WTC11 (cell line): ENCODE results near the gene FMO5. TPM values are rescaled to one million over a fixed set of nuclear protein-coding genes. Genes with fewer than 3 reads are reported as not detected.

ENCODE experiments used
- ATAC-seq: fragments of 200-7000 bp; cut with Tn5 transposase; 2 replicates; pipeline ENCODE4 v1.10.0; 2021; ENCODE audit warnings: mild to moderate bottlenecking, moderate library complexity
- CTCF ChIA-PET: fragments of 300-600 bp; sonication (Branson Sonifier 250); formaldehyde crosslinking; loops from one replicate; lab custom pipeline; 2021; ENCODE audit warnings: antibody characterized with exemption; lab: Charles Lee
- POLR2A ChIA-PET: fragments of 350-600 bp; sonication (Branson Sonifier 250); formaldehyde crosslinking; loops from one replicate; lab custom pipeline; 2021; ENCODE audit warnings: antibody characterized with exemption; lab: Charles Lee
- DNase-seq: peaks from one replicate; pipeline ENCODE4 v3.0.0; 2021; ENCODE audit warnings: low spot score
- H3K27ac Mint-ChIP-seq: 2 replicates; pipeline ENCODE4 v1.8.0; 2021; ENCODE audit warnings: mixed read lengths
- H3K27me3 Mint-ChIP-seq: 2 replicates; pipeline ENCODE4 v1.8.0; 2021; ENCODE audit warnings: low read depth, mild to moderate bottlenecking, moderate library complexity, mixed read lengths
- H3K36me3 Mint-ChIP-seq: 2 replicates; pipeline ENCODE4 v1.8.0; 2021; ENCODE audit warnings: mixed read lengths
- H3K4me1 Mint-ChIP-seq: 2 replicates; pipeline ENCODE4 v1.8.0; 2022; ENCODE audit warnings: mixed read lengths
- H3K4me3 Mint-ChIP-seq: 2 replicates; pipeline ENCODE4 v1.8.0; 2021; ENCODE audit warnings: mild to moderate bottlenecking, moderate library complexity, mixed read lengths
- H3K9me3 Mint-ChIP-seq: 2 replicates; pipeline ENCODE4 v1.8.0; 2021; ENCODE audit warnings: mixed read lengths
- CTCF ChIP-seq: fragments of 200-600 bp; IDR thresholded peaks from 2 replicates; pipeline ENCODE4 v1.8.0; 2022; ENCODE audit warnings: antibody characterized with exemption
- ELF4 ChIP-seq: sonication (generic); formaldehyde crosslinking; IDR thresholded peaks from 2 replicates; pipeline ENCODE4 v1.8.1; 2022; ENCODE audit warnings: low read depth, mild to moderate bottlenecking, moderate library complexity, missing genetic modification reagents
- GTF2I ChIP-seq: fragments of 250-450 bp; sonication (Bioruptor Pico); conservative IDR thresholded peaks from 2 replicates; pipeline ENCODE4 v1.4.0; 2021; ENCODE audit warnings: mild to moderate bottlenecking
- KAT7 ChIP-seq: sonication (generic); formaldehyde crosslinking; IDR thresholded peaks from 2 replicates; pipeline ENCODE4 v1.8.1; 2023; ENCODE audit warnings: missing genetic modification reagents, mild to moderate bottlenecking, borderline replicate concordance
- MLX ChIP-seq: sonication (generic); formaldehyde crosslinking; IDR thresholded peaks from 2 replicates; pipeline ENCODE4 v1.8.1; 2023; ENCODE audit warnings: mild to moderate bottlenecking, missing genetic modification reagents, moderate library complexity
- USF2 ChIP-seq: sonication (generic); formaldehyde crosslinking; IDR thresholded peaks from 2 replicates; pipeline ENCODE4 v1.8.1; 2023; ENCODE audit warnings: mild to moderate bottlenecking, missing genetic modification reagents, moderate library complexity
- ZBTB43 ChIP-seq: sonication (generic); formaldehyde crosslinking; IDR thresholded peaks from 2 replicates; pipeline ENCODE4 v1.8.1; 2023; ENCODE audit warnings: mild to moderate bottlenecking, missing genetic modification reagents
- ZNF138 ChIP-seq: sonication (generic); formaldehyde crosslinking; conservative IDR thresholded peaks from 2 replicates; pipeline ENCODE4 v1.8.1; 2022; ENCODE audit warnings: mild to moderate bottlenecking, moderate library complexity, missing genetic modification reagents
- ZNF219 ChIP-seq: sonication (generic); formaldehyde crosslinking; IDR thresholded peaks from 2 replicates; pipeline ENCODE4 v1.8.0; 2023; ENCODE audit warnings: missing genetic modification reagents, mild to moderate bottlenecking, borderline replicate concordance
- ZNF532 ChIP-seq: fragments of 250-450 bp; sonication (Bioruptor Pico); IDR thresholded peaks from 2 replicates; pipeline ENCODE4 v1.9.0; 2021; ENCODE audit warnings: mild to moderate bottlenecking, borderline replicate concordance
- total RNA-seq: library from RNA; stranded (reverse); gene quantifications from 3 replicates; pipeline ENCODE4 v1.2.3, GENCODE V29; 2021

FMO5 gene
- total RNA-seq, 1 experiment from 2014 or later: 3.3 TPM

GRCh38 chr1:147169840-147170674 is 55.1 kb downstream of the FMO5 start:
- Mint-ChIP-seq H3K4me3 (peak overlapping the region; percentile 95), H3K27ac (peak overlapping the region; percentile 83), H3K4me1 (peaks cover 47% of the 10 kb centered on the region), H3K36me3 (peaks cover 24% of the 10 kb centered on the region), H3K27me3 (no peaks in the 10 kb centered on the region), H3K9me3 (no peaks in the 10 kb centered on the region)
- POLR2A ChIA-PET: interaction anchor here (1.5 kb wide), 1 partner anchor 86 kb away, joined by 3 read pairs; no protein-coding TSS in a partner anchor
- CTCF ChIA-PET: interaction anchor here (5.3 kb wide), 1 partner anchor 73 kb away, joined by 67 read pairs; the partner anchor contains the start of gene CHD1L
- DNase-seq (no peak), ATAC-seq (no peak)
- TF ChIP-seq CTCF: no peak
- no peak for TF ChIP-seq ZNF219

- ATAC-seq (no peak), DNase-seq (no peak)
- TF ChIP-seq GTF2I (no peak), ZNF532 (no peak)
- peaks cover 43% of the 10 kb centered on the region for H3K4me1 Mint-ChIP-seq
- no peaks in the 10 kb centered on the region for H3K27me3 Mint-ChIP-seq
- ChIA-PET CTCF (interaction anchor here (1.4 kb wide), 1 partner anchor 74 kb away, joined by 13 read pairs; the partner anchor contains the start of gene CHD1L), POLR2A (interaction anchor here (1.5 kb wide), 1 partner anchor 85 kb away, joined by 3 read pairs; no protein-coding TSS in a partner anchor)
- no peaks in the 10 kb centered on the region for H3K9me3 Mint-ChIP-seq
- no peak overlapping the region for H3K27ac Mint-ChIP-seq
- H3K4me3 Mint-ChIP-seq: peak overlapping the region; percentile 95; the same call in 1 of the 2 replicates
- H3K36me3 Mint-ChIP-seq: peaks cover 30% of the 10 kb centered on the region
Observed at GRCh38 chr1:147169171-147169570, 56.0 kb downstream of the FMO5 start.

GRCh38 chr1:147168626-147169058 is 56.5 kb downstream of the FMO5 start:
- ChIA-PET POLR2A (no interaction called here), CTCF (interaction anchor here (1.4 kb wide), 1 partner anchor 74 kb away, joined by 13 read pairs; the partner anchor contains the start of gene CHD1L)
- Mint-ChIP-seq H3K27ac (peak overlapping the region; percentile 81), H3K9me3 (no peaks in the 10 kb centered on the region), H3K36me3 (peaks cover 34% of the 10 kb centered on the region), H3K27me3 (no peaks in the 10 kb centered on the region), H3K4me3 (peak overlapping the region; percentile 95; the same call in 1 of the 2 replicates), H3K4me1 (peaks cover 39% of the 10 kb centered on the region)
- DNase-seq (no peak), ATAC-seq (no peak)
- TF ChIP-seq ZBTB43 (CRISPR knock-in tag) (no peak), KAT7 (CRISPR knock-in tag) (no peak), ELF4 (CRISPR knock-in tag) (no peak), ZNF532 (no peak), USF2 (CRISPR knock-in tag) (no peak), MLX (CRISPR knock-in tag) (no peak), ZNF138 (CRISPR knock-in tag) (no peak)
